ENCODE results near the gene AOC3. TPM values are rescaled to one million over a fixed set of nuclear protein-coding genes. Genes with fewer than 3 reads are reported as not detected.

Gene AOC3
- total and polyA plus RNA-seq, 2 of the 13 experiments (the other 11 are each of a cell fraction or from before 2014, with no cell fraction given) = 8.7 to 51.7 TPM

GRCh38 chr17:42894283-42895184 lies 43.5 kb downstream of the AOC3 start (continued):
- peak; percentile 84; the same call in 1 of the 2 replicates for TF ChIP-seq SNAPC4 (CRISPR knock-in tag; IDR thresholded peaks at IDR 0.05)
- TF ChIP-seq SKIL (CRISPR knock-in tag; IDR thresholded peaks at IDR 0.05; ENCODE audit: borderline replicate concordance) = peak; percentile 61; the same call in 1 of the 2 replicates
- no peak for TF ChIP-seq NFKB2 (CRISPR knock-in tag; IDR thresholded peaks at IDR 0.05; ENCODE audit: borderline replicate concordance)
- TF ChIP-seq SMAD9 (CRISPR knock-in tag; IDR thresholded peaks at IDR 0.05) = no peak
- TF ChIP-seq, protein P1, sequence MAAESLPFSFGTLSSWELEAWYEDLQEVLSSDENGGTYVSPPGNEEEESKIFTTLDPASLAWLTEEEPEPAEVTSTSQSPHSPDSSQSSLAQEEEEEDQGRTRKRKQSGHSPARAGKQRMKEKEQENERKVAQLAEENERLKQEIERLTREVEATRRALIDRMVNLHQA (CRISPR knock-in tag; IDR thresholded peaks at IDR 0.05) = no peak
- TF ChIP-seq DZIP1 (CRISPR knock-in tag; IDR thresholded peaks at IDR 0.05) = no peak
- TF ChIP-seq SMAD3 (CRISPR knock-in tag; IDR thresholded peaks at IDR 0.05) = no peak; the same call in 1 of the 2 replicates
- 0 out of 2 replicates have a peak, but pooled peaks have one; percentile 30 for TF ChIP-seq ZNF547 (CRISPR knock-in tag; IDR thresholded peaks at IDR 0.05)
- no peak for TF ChIP-seq GPN1 (CRISPR knock-in tag; IDR thresholded peaks at IDR 0.05; ENCODE audit: borderline replicate concordance)
- TF ChIP-seq NFIB (CRISPR knock-in tag; IDR thresholded peaks at IDR 0.05; ENCODE audit: borderline replicate concordance) = no peak
- TF ChIP-seq SKI (IDR thresholded peaks at IDR 0.05; ENCODE audit: partially characterized antibody) = peak; percentile 65
- peak; percentile 90 for TF ChIP-seq NFIC (IDR thresholded peaks at IDR 0.05; ENCODE audit: low read length)
- peak; percentile 53 for TF ChIP-seq PATZ1 (CRISPR knock-in tag; IDR thresholded peaks at IDR 0.05)
- TF ChIP-seq NONO (IDR thresholded peaks at IDR 0.05) = no peak
- TF ChIP-seq NONO (CRISPR knock-in tag; conservative IDR thresholded peaks at IDR 0.05) = no peak; the same call in 1 of the 2 replicates

Data from HepG2 (cell line).